GM23248 (cell line): Measurements from ENCODE around the gene PATJ.

ENCODE experiments used
- EZH2 ChIP-seq: fragments of 200-600 bp; sonication (generic); IDR thresholded peaks from 2 replicates; pipeline ENCODE4 v1.6.1; 2018; ENCODE audit warnings: antibody characterized with exemption, mild to moderate bottlenecking; ENCODE audit not compliant: insufficient read depth, poor library complexity, severe bottlenecking
- EZH2phosphoT487 ChIP-seq: fragments of 200-600 bp; sonication (generic); IDR thresholded peaks from 2 replicates; pipeline ENCODE4 v1.6.1; 2018; ENCODE audit warnings: antibody characterized with exemption, moderate library complexity, mild to moderate bottlenecking, low read depth; ENCODE audit not compliant: insufficient read depth

DNA sequence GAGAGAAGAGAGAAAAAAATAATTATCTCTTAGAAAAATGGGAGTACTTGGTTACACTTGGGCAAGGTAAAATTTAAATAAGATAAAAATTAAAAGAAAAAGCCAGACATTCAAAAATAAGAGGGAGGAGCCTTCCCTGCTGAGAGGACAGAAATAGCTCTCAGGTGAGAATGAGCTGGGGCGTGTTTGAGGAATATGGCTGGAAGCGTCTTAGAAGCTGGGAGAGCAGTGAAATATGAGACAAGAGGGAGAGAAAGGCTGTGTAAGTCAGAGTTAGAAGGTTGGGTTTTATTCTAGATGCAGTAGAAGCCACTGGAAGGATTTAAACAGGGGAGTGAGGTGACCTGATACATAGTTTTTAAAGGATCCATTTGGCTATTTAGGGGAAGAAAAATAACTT lies 298.2 kb downstream of the PATJ start:
- TF ChIP-seq EZH2phosphoT487 (no peak), EZH2 (no peak)
